ENCODE measurements around the gene ZNF497. TPM values are rescaled to one million over a fixed set of nuclear protein-coding genes. Genes with fewer than 3 reads are reported as not detected.

ZNF497 gene
- 2.6 and 3.4 TPM in 2 replicates for total RNA-seq (2021)
- Bru-seq, nascent RNA = percentile 38 among the genes with signal in this experiment
- BruChase-seq, experiment 1, labeled RNA remaining after a 2-hour chase = percentile 40 among the genes with signal in this experiment
- BruChase-seq, experiment 2, labeled RNA remaining after a 6-hour chase = percentile 50 among the genes with signal in this experiment
- long read RNA-seq, partial matches to known transcripts = 0 of 5 reads
- long read RNA-seq, other reads (novel, unspliced or antisense) = 3 of 5 reads

GRCh38 chr19:58362272-58362994 lies at the start of gene ZNF497:
ZNF497 (minus strand) TSS chr19:58362751; CDS start chr19:58357635, 5,116 bp downstream.
- Histone ChIP-seq H3K4me1 (ENCODE audit: insufficient read depth, low read length, poor library complexity, severe bottlenecking) (peaks cover 6% of the 10 kb centered on the region), H3K36me3 (ENCODE audit: insufficient read depth, low read length, poor library complexity, severe bottlenecking) (no peaks in the 10 kb centered on the region), H3K4me3 (ENCODE audit: low read depth, low read length, poor library complexity, severe bottlenecking) (peak within 1 kb of the TSS; percentile 95), H3K9me3 (ENCODE audit: low read depth, low read length, poor library complexity, severe bottlenecking) (no peaks in the 10 kb centered on the region), H3K27me3 (replicated peaks; ENCODE audit: insufficient read depth, low read depth, low read length, poor library complexity) (no peaks in the 10 kb centered on the region), H3K27ac (ENCODE audit: low read depth, low read length, poor library complexity, severe bottlenecking) (peak within 1 kb of the TSS; percentile 96)
- CTCF ChIA-PET = interaction anchor here (0.6 to 1.0 kb wide), 2 partner anchors 14 to 15 kb away, joined by 3 read pairs; no protein-coding TSS in a partner anchor
- no TSS peak for BruUV-seq (replicated peaks)
- POLR2A ChIA-PET (ENCODE audit: low non-redundant PET) = interaction anchor here (0.5 to 0.8 kb wide), 4 partner anchors 11 to 65 kb away, joined by 4 to 15 read pairs (median 7); no protein-coding TSS in a partner anchor
- DNase-seq (ENCODE audit: low spot score) = peak; percentile 98
- intact Hi-C loops (cut with micrococcal nuclease; ENCODE audit: unreplicated experiment) = no loop called here
- TF ChIP-seq EZH2 (IDR thresholded peaks at IDR 0.05; ENCODE audit: borderline replicate concordance, low read depth, low read length, poor library complexity, severe bottlenecking) (no peak), CTCF (conservative IDR thresholded peaks at IDR 0.05; ENCODE audit: low read depth, low read length) (no peak)

GRCh38 chr19:58409010-58409790 lies 46.6 kb upstream of the ZNF497 start:
- H3K36me3 ChIP-seq (ENCODE audit: insufficient read depth, low read length, poor library complexity, severe bottlenecking) = no peaks in the 10 kb centered on the region
- H3K9me3 ChIP-seq (ENCODE audit: low read depth, low read length, poor library complexity, severe bottlenecking) = peaks cover 5% of the 10 kb centered on the region
- H3K27ac ChIP-seq (ENCODE audit: low read depth, low read length, poor library complexity, severe bottlenecking) = peak overlapping the region; percentile 91
- no peak for TF ChIP-seq CTCF (conservative IDR thresholded peaks at IDR 0.05; ENCODE audit: low read depth, low read length)
- TF ChIP-seq EZH2 (IDR thresholded peaks at IDR 0.05; ENCODE audit: borderline replicate concordance, low read depth, low read length, poor library complexity, severe bottlenecking) = no peak
- no peaks in the 10 kb centered on the region for H3K27me3 ChIP-seq (replicated peaks; ENCODE audit: insufficient read depth, low read depth, low read length, poor library complexity)
- ChIA-PET POLR2A (ENCODE audit: low non-redundant PET) (interaction anchor here (0.6 kb wide), 1 partner anchor 22 kb away, joined by 3 read pairs; the partner anchor contains the start of gene RPS5), CTCF (no interaction called here)
- H3K4me3 ChIP-seq (ENCODE audit: low read depth, low read length, poor library complexity, severe bottlenecking) = peak overlapping the region; percentile 94
- intact Hi-C loops (cut with micrococcal nuclease; ENCODE audit: unreplicated experiment) = no loop called here
- peak; percentile 59 for DNase-seq (ENCODE audit: low spot score)
- peaks cover 4% of the 10 kb centered on the region for H3K4me1 ChIP-seq (ENCODE audit: insufficient read depth, low read length, poor library complexity, severe bottlenecking)
- BruUV-seq (replicated peaks) = TSS peak; percentile 40
